ENCODE data around the gene CHODL.
A peak's percentile ranks its signal among the peaks of the same experiment; 100 is the strongest.

The CHODL gene, protein sequence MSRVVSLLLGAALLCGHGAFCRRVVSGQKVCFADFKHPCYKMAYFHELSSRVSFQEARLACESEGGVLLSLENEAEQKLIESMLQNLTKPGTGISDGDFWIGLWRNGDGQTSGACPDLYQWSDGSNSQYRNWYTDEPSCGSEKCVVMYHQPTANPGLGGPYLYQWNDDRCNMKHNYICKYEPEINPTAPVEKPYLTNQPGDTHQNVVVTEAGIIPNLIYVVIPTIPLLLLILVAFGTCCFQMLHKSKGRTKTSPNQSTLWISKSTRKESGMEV

DNA sequence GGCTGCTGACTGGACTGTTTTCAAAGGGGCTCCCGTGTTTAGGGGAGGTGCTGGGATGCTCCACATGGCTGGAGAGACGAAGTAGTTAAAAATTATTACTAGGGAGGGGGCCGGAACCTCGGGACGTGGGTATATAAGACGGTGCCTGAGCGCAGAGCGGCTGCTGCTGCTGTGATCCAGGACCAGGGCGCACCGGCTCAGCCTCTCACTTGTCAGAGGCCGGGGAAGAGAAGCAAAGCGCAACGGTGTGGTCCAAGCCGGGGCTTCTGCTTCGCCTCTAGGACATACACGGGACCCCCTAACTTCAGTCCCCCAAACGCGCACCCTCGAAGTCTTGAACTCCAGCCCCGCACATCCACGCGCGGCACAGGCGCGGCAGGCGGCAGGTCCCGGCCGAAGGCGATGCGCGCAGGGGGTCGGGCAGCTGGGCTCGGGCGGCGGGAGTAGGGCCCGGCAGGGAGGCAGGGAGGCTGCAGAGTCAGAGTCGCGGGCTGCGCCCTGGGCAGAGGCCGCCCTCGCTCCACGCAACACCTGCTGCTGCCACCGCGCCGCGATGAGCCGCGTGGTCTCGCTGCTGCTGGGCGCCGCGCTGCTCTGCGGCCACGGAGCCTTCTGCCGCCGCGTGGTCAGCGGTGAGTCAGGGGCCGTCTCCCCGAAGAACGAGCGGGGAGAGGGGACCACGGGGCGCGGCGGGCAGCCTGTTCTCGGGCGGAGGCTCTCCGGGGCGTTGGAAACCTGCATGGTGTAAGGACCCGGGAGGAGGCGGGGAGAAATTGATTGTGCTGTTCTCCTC, at the start of gene CHODL:
Gene CHODL, plus strand, starts transcription at position 163 of the 793 bp plus-strand sequence. Its CDS starts 391 bp downstream, at position 554.
- intact Hi-C loops (cut with DNase I; ENCODE audit: low total_unique reads), result no loop called here
- H3K9me3 ChIP-seq, result no peaks in the 10 kb centered on the region
- peaks cover 0 to 17% (median 8%) of the 10 kb centered on the region in 4 donors for H3K4me1 ChIP-seq
- H3K4me3 ChIP-seq, result peak within 1 kb of the TSS; percentile 43
- H3K27me3 ChIP-seq, result peaks cover 0 to 21% of the 10 kb centered on the region in 2 donors
- no peaks in the 10 kb centered on the region for H3K36me3 ChIP-seq
- peak within 1 kb of the TSS in 1 of 2 donors; percentile 40 for H3K27ac ChIP-seq
- TF ChIP-seq, protein P1, sequence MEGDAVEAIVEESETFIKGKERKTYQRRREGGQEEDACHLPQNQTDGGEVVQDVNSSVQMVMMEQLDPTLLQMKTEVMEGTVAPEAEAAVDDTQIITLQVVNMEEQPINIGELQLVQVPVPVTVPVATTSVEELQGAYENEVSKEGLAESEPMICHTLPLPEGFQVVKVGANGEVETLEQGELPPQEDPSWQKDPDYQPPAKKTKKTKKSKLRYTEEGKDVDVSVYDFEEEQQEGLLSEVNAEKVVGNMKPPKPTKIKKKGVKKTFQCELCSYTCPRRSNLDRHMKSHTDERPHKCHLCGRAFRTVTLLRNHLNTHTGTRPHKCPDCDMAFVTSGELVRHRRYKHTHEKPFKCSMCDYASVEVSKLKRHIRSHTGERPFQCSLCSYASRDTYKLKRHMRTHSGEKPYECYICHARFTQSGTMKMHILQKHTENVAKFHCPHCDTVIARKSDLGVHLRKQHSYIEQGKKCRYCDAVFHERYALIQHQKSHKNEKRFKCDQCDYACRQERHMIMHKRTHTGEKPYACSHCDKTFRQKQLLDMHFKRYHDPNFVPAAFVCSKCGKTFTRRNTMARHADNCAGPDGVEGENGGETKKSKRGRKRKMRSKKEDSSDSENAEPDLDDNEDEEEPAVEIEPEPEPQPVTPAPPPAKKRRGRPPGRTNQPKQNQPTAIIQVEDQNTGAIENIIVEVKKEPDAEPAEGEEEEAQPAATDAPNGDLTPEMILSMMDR (IDR thresholded peaks at IDR 0.05), result no peak
- peak; percentile 22 to 62 for DNase-seq

DNA sequence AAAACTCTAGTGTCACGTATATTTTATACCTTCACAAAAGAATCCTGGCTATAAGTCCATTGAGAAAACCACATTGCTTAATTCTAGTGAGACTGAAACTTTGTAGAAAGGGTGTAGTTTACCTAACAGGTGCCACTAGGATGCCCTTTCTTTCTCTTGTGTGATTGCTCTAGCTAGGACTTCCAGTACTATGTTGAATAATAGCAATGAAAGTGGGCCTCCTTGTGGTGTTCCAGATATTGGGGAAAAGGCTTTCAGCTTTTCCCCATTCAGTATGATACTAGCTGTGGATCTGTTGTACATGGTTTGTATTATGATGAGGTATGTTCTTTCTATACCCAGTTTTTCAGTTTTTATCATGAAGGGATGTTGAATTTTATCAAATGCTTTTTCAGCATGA, 39.7 kb upstream of the CHODL start:
- H3K9me3 ChIP-seq, result no peaks in the 10 kb centered on the region
- H3K4me3 ChIP-seq, result no peak overlapping the region
- DNase-seq, result no peak
- H3K36me3 ChIP-seq, result no peaks in the 10 kb centered on the region
- TF ChIP-seq, protein P1 (IDR thresholded peaks at IDR 0.05), result no peak
- intact Hi-C loops (cut with DNase I; ENCODE audit: low total_unique reads), result no loop called here
- no peaks in the 10 kb centered on the region for H3K4me1 ChIP-seq
- no peaks in the 10 kb centered on the region for H3K27me3 ChIP-seq
- no peak overlapping the region for H3K27ac ChIP-seq

DNA sequence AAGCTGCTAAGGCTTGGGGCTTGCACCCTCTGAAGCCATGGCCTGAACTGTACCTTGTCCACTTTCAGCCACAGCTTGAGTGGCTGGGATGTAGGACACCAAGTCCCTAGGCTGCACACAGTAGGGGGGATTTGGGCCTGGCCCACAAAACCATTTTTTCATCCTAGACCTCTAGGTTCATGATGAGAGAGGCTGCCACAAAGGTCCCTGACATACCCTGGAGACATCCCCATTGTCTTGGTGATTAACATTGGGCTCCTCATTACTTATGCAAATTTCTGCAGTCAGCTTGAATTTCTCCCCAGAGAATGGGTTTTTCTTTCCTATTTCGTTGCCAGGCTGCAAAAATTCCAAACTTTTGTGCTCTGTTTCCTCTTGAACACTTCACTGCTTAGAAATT, 26.3 kb upstream of the CHODL start:
- TF ChIP-seq, protein P1 (IDR thresholded peaks at IDR 0.05), result no peak
- H3K27ac ChIP-seq, result no peak overlapping the region
- H3K27me3 ChIP-seq, result no peaks in the 10 kb centered on the region
- H3K4me3 ChIP-seq, result no peak overlapping the region
- H3K36me3 ChIP-seq, result no peaks in the 10 kb centered on the region
- H3K9me3 ChIP-seq, result peaks cover 0 to 4% (median 0%) of the 10 kb centered on the region in 3 donors
- no peaks in the 10 kb centered on the region for H3K4me1 ChIP-seq
- intact Hi-C loops (cut with DNase I; ENCODE audit: low total_unique reads), result no loop called here
- no peak for DNase-seq

DNA sequence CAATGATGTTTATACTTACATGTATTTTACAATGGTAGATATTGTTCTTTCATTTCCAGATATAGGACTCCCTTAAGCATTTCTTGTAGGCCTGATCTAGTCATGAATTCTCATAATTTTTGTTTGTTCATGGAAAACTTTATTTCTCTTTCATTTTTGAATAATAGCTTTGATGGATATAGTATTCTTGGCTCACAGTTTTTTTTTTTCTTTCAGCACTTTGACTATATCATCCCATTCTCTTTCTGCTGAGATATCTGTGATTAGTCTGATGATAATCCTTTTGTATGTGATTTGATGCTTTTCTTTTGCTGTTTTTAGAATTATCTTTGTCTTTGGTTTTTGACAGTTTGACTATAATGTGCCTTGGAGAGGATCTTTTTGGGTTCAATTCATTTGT, 24.1 kb upstream of the CHODL start:
- H3K27me3 ChIP-seq, result no peaks in the 10 kb centered on the region
- H3K4me3 ChIP-seq, result no peak overlapping the region
- peaks cover 0 to 4% (median 0%) of the 10 kb centered on the region in 3 donors for H3K9me3 ChIP-seq
- TF ChIP-seq, protein P1 (IDR thresholded peaks at IDR 0.05), result no peak
- no peak overlapping the region for H3K27ac ChIP-seq
- H3K4me1 ChIP-seq, result no peaks in the 10 kb centered on the region
- no peaks in the 10 kb centered on the region for H3K36me3 ChIP-seq
- no peak for DNase-seq
- intact Hi-C loops (cut with DNase I; ENCODE audit: low total_unique reads), result no loop called here

DNA sequence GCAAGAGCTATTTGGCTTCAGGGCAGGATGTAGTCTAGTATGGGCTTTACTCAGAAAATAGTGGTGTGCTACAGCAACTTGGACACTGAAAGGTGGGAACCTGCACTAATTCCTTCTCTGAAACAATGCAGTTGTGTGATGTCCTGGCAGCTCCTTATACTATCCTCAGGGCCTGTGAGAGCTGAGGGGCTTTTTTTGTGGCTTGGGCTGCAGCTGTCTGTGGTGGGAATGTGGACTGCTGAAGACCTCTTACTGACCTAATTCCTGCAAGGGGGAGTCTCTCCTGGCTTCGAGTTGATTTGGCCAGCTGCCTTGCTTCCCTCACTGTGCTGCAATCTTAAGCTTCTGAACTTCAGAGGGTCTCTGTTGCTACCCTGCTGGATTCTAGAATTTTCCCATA, 22.3 kb upstream of the CHODL start:
- Histone ChIP-seq H3K27me3 (no peaks in the 10 kb centered on the region), H3K27ac (no peak overlapping the region), H3K9me3 (peaks cover 0 to 4% (median 0%) of the 10 kb centered on the region in 3 donors), H3K4me1 (no peaks in the 10 kb centered on the region), H3K36me3 (no peaks in the 10 kb centered on the region), H3K4me3 (no peak overlapping the region)
- TF ChIP-seq, protein P1 (IDR thresholded peaks at IDR 0.05), result no peak
- no peak for DNase-seq
- intact Hi-C loops (cut with DNase I; ENCODE audit: low total_unique reads), result no loop called here

All from tibial artery (tissue), 4 donors.